Upper lobe of left lung (tissue), 6 donors: ENCODE measurements around the gene MKLN1. TPM values are rescaled to one million over a fixed set of nuclear protein-coding genes. Genes with fewer than 3 reads are reported as not detected.

Experiments
- ATAC-seq, 2 donors: fragments of 200-7000 bp; cut with Tn5 transposase; one replicate each; pipeline ENCODE4 v1.9.1; 2022; ENCODE audit warnings: mild to moderate bottlenecking in 2 of 2, moderate library complexity in 2 of 2; ENCODE audit not compliant: low FRiP score in 2 of 2
- DNase-seq, 2 donors: peaks; one replicate each; pipeline ENCODE4 v3.0.0-alpha.2; 2019 to 2020
- H3K27ac ChIP-seq, 4 donors: fragments of 200-600 bp; sonication (generic); one replicate each; pipeline ENCODE4 v1.5.1; 2016 to 2019
- H3K27me3 ChIP-seq, 4 donors: fragments of 200-600 bp; sonication (generic); one replicate each; pipeline ENCODE4 v1.5.1; 2017 to 2019
- H3K36me3 ChIP-seq, 4 donors: fragments of 200-600 bp; sonication (generic); one replicate each; pipeline ENCODE4 v1.5.1; 2016 to 2019
- H3K4me1 ChIP-seq, 4 donors: fragments of 200-600 bp; sonication (generic); one replicate each; pipeline ENCODE4 v1.5.1; 2018 to 2019
- H3K4me3 ChIP-seq, 4 donors: fragments of 200-600 bp; sonication (generic); one replicate each; pipeline ENCODE4 v1.5.1; 2017 to 2019; ENCODE audit warnings: mild to moderate bottlenecking in 2 of 4, moderate library complexity in 1 of 4
- H3K9me3 ChIP-seq, 4 donors: fragments of 200-600 bp; sonication (generic); one replicate each; pipeline ENCODE4 v1.5.1; 2018 to 2019
- CTCF ChIP-seq, 6 experiments: fragments of 450-650 bp in 4 of 6; fragments of 200-600 bp in 2 of 6; sonication (generic) in 2 of 6; IDR thresholded peaks; one replicate each; pipeline ENCODE4 v1.5.1; 2016 to 2019; ENCODE audit warnings: antibody characterized with exemption in 6 of 6
- EP300 ChIP-seq, 4 donors: sonication (generic); formaldehyde crosslinking; IDR thresholded peaks; one replicate each; pipeline ENCODE4 v1.5.1; 2017; ENCODE audit warnings: antibody characterized with exemption in 4 of 4, control low read depth in 2 of 4
- POLR2A ChIP-seq, 4 donors: fragments of 450-650 bp; IDR thresholded peaks; one replicate each; pipeline ENCODE4 v1.5.1; 2016 to 2017; ENCODE audit warnings: antibody characterized with exemption in 4 of 4, mild to moderate bottlenecking in 2 of 4
- POLR2AphosphoS5 ChIP-seq, 2 donors: sonication (generic); formaldehyde crosslinking; IDR thresholded peaks; one replicate each; pipeline ENCODE4 v1.5.1; 2017; ENCODE audit warnings: antibody characterized with exemption in 2 of 2
- WGBS, 2 donors: methylation state at CpG; one replicate each; pipeline ENCODE4 v1.1.5; 2017 to 2018; 5-methylcytosine and 5-hydroxymethylcytosine counted together
- total RNA-seq, 6 donors: library from RNA; depleted of rRNA in 4 of 6; stranded (reverse); fragments of >200 nt in 4 of 6; gene quantifications; one replicate each; pipeline versions ENCODE4 v1.1.0 to v1.2.1, GENCODE V29; 2016 to 2021
- donor health status: DM: no; HTN: no; CAD: no; lungs with moderate emphysema.
- donor health status: DM: no; HTN: yes; CAD: no; lungs with severe emphysema.

The MKLN1 gene
- total RNA-seq, 6 donors from 2014 or later, result 36.7 to 105 (median 44.5) TPM

GRCh38 chr7:131493581-131493980, 165.9 kb downstream of the MKLN1 start:
- ATAC-seq, result no peak
- no peak overlapping the region for H3K27ac ChIP-seq
- no peak overlapping the region for H3K4me3 ChIP-seq
- no peak for TF ChIP-seq CTCF (IDR thresholded peaks at IDR 0.05)
- no peak for TF ChIP-seq POLR2AphosphoS5 (IDR thresholded peaks at IDR 0.05)
- no peak for TF ChIP-seq POLR2A (IDR thresholded peaks at IDR 0.05)
- no peak for TF ChIP-seq EP300 (IDR thresholded peaks at IDR 0.05)
- H3K4me1 ChIP-seq, result peaks cover 0 to 7% (median 2%) of the 10 kb centered on the region in 4 donors
- no peaks in the 10 kb centered on the region for H3K9me3 ChIP-seq
- peaks cover 0 to 37% (median 5%) of the 10 kb centered on the region in 4 donors for H3K36me3 ChIP-seq
- no peak for DNase-seq
- no peaks in the 10 kb centered on the region for H3K27me3 ChIP-seq

- DNase-seq, result no peak
- TF ChIP-seq EP300 (IDR thresholded peaks at IDR 0.05), result no peak
- no peak for TF ChIP-seq CTCF (IDR thresholded peaks at IDR 0.05)
- Histone ChIP-seq H3K4me1 (peaks cover 0 to 7% (median 2%) of the 10 kb centered on the region in 4 donors), H3K4me3 (no peak overlapping the region), H3K36me3 (peaks cover 0 to 43% (median 7%) of the 10 kb centered on the region in 4 donors), H3K9me3 (no peaks in the 10 kb centered on the region), H3K27me3 (no peaks in the 10 kb centered on the region), H3K27ac (no peak overlapping the region)
- WGBS, 2 donors, result 94 to 95% methylated on average over 2 of the region's 2 CpGs
- ATAC-seq, result no peak
These were observed 166.5 kb downstream of the MKLN1 start for GRCh38 chr7:131494182-131494581.

- H3K27ac ChIP-seq, result no peak overlapping the region
- ATAC-seq (no peak), DNase-seq (no peak)
- peaks cover 0 to 7% (median 2%) of the 10 kb centered on the region in 4 donors for H3K4me1 ChIP-seq
- peaks cover 0 to 57% (median 7%) of the 10 kb centered on the region in 4 donors for H3K36me3 ChIP-seq
- no peak for TF ChIP-seq POLR2AphosphoS5 (IDR thresholded peaks at IDR 0.05)
- TF ChIP-seq CTCF (IDR thresholded peaks at IDR 0.05), result no peak
- TF ChIP-seq POLR2A (IDR thresholded peaks at IDR 0.05), result no peak
- no peak for TF ChIP-seq EP300 (IDR thresholded peaks at IDR 0.05)
- no peaks in the 10 kb centered on the region for H3K9me3 ChIP-seq
- 80 to 81% methylated on average over 7 of the region's 7 CpGs for WGBS, 2 donors
- H3K4me3 ChIP-seq, result no peak overlapping the region
- H3K27me3 ChIP-seq, result no peaks in the 10 kb centered on the region
These were observed 168.2 kb downstream of the MKLN1 start for GRCh38 chr7:131495669-131496498.

GRCh38 chr7:131497454-131497853, 169.8 kb downstream of the MKLN1 start:
- H3K9me3 ChIP-seq, result no peaks in the 10 kb centered on the region
- H3K4me3 ChIP-seq, result no peak overlapping the region
- 71 to 77% methylated on average over 7 of the region's 7 CpGs for WGBS, 2 donors
- H3K4me1 ChIP-seq, result peaks cover under 1 to 13% (median 6%) of the 10 kb centered on the region in 4 donors
- DNase-seq (no peak), ATAC-seq (no peak)
- peaks cover 0 to 67% (median 7%) of the 10 kb centered on the region in 4 donors for H3K36me3 ChIP-seq
- H3K27ac ChIP-seq, result peak overlapping the region in 1 of 4 donors; percentile 48
- no peak for TF ChIP-seq EP300 (IDR thresholded peaks at IDR 0.05)
- no peaks in the 10 kb centered on the region for H3K27me3 ChIP-seq

GRCh38 chr7:131498237-131498885, 170.7 kb downstream of the MKLN1 start:
- no peak for DNase-seq
- 93 to 95% methylated on average over 4 of the region's 4 CpGs for WGBS, 2 donors
- H3K9me3 ChIP-seq, result no peaks in the 10 kb centered on the region
- peak overlapping the region in 2 of 4 donors; percentile 22 to 34 for H3K27ac ChIP-seq
- H3K27me3 ChIP-seq, result no peaks in the 10 kb centered on the region
- peaks cover 8 to 23% (median 15%) of the 10 kb centered on the region in 4 donors for H3K4me1 ChIP-seq
- ATAC-seq, result no peak
- TF ChIP-seq POLR2AphosphoS5 (IDR thresholded peaks at IDR 0.05) (peak in 1 of 2 donors; percentile 42), EP300 (IDR thresholded peaks at IDR 0.05) (no peak)
- no peak overlapping the region for H3K4me3 ChIP-seq
- peaks cover 0 to 67% (median 9%) of the 10 kb centered on the region in 4 donors for H3K36me3 ChIP-seq
